ENCODE data around the gene PLD1. TPM values are rescaled to one million over a fixed set of nuclear protein-coding genes. Genes with fewer than 3 reads are reported as not detected.

Gene PLD1
- total and polyA plus RNA-seq, 2 of the 8 experiments (the other 6 are each of a cell fraction or from before 2014, with no cell fraction given): 1.2 to 2.6 TPM

DNA sequence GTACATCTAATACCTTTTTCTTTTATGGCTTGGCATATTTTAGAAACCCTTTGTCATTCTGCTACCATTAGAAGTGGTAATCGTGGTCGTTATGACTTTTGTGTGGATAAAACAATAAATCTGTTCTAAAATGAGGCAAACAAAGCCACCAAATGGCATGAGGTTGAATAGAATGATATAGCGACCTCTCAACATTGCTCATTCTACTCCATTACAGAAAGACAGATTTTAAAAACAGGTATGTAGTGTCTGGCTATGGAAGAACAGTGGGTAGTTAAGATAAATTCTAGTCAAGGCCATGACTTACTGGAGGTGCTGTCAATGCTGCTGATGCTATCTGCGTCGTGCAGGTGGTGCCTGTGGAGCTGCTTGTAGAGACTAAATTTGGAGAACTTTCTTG, 123.2 kb downstream of the PLD1 start (continued):
- TF ChIP-seq SUZ12 (IDR thresholded peaks at IDR 0.05; ENCODE audit: low read length): no peak

Data from H1 (cell line).